HEK293 (cell line): ENCODE results near the gene OR4F6.
A peak's percentile ranks its signal among the peaks of the same experiment; 100 is the strongest.

Experiments used
- CTCF ChIA-PET: fragments of 350-600 bp; formaldehyde crosslinking; extraction: SDS; loops from one replicate; lab custom pipeline; 2021; ENCODE audit warnings: antibody characterized with exemption; lab: Yijun Ruan, JAX
- POLR2A ChIA-PET: fragments of 300-600 bp; formaldehyde crosslinking; extraction: SDS; loops from one replicate; lab custom pipeline; 2020; ENCODE audit warnings: antibody characterized with exemption, inconsistent platforms; lab: Yijun Ruan, JAX
- H3K27ac ChIP-seq: fragments of 200-500 bp; sonication (Bioruptor generic); 2 replicates; pipeline ENCODE4 v1.5.1; 2014; ENCODE audit warnings: low read depth, low read length, control low read depth, inconsistent platforms; ENCODE audit errors: extremely low read depth
- H3K36me3 ChIP-seq, 2 experiments: fragments of 200-500 bp in 1 of 2; sonication (Bioruptor generic) in 1 of 2; 1 replicate in 1 of 2; 2 replicates in 1 of 2; pipeline ENCODE4 v1.5.1; 2014 to 2017; ENCODE audit warnings: inconsistent platforms in 2 of 2, low read length in 2 of 2; ENCODE audit not compliant: control insufficient read depth in 2 of 2, insufficient read depth in 1 of 2
- H3K4me1 ChIP-seq: fragments of 200-500 bp; sonication (Bioruptor generic); 2 replicates; pipeline ENCODE4 v1.5.1; 2014; ENCODE audit warnings: mild to moderate bottlenecking, low read length, inconsistent platforms; ENCODE audit not compliant: control insufficient read depth, insufficient read depth
- H3K4me3 ChIP-seq: 2 replicates; pipeline ENCODE4 v1.5.1; 2011; ENCODE audit warnings: low read depth, mild to moderate bottlenecking, control low read depth, low read length, moderate library complexity
- H3K9me3 ChIP-seq: fragments of 200-500 bp; sonication (Bioruptor generic); 2 replicates; pipeline ENCODE4 v1.5.1; 2014; ENCODE audit warnings: low read depth, low read length, inconsistent platforms; ENCODE audit not compliant: control insufficient read depth, insufficient read depth
- GLIS1 ChIP-seq: fragments of 450-650 bp; formaldehyde crosslinking; IDR thresholded peaks from 2 replicates; pipeline ENCODE4 v1.5.1; 2016; ENCODE audit warnings: missing biosample characterization, missing genetic modification characterization
- KLF17 ChIP-seq: fragments of 450-650 bp; formaldehyde crosslinking; IDR thresholded peaks from 2 replicates; pipeline ENCODE4 v1.5.1; 2016; ENCODE audit warnings: missing biosample characterization, missing genetic modification characterization
- MEIS1 ChIP-seq: sonication (generic); formaldehyde crosslinking; IDR thresholded peaks from 2 replicates; pipeline ENCODE4 v1.8.1; 2022; ENCODE audit warnings: missing genetic modification reagents, mild to moderate bottlenecking, borderline replicate concordance
- SALL2 ChIP-seq: fragments of 450-650 bp; formaldehyde crosslinking; IDR thresholded peaks from 2 replicates; pipeline ENCODE4 v1.5.0; 2017; ENCODE audit warnings: missing biosample characterization, mild to moderate bottlenecking, missing genetic modification characterization, borderline replicate concordance
- SETDB1 ChIP-seq: IDR thresholded peaks from one replicate; pipeline ENCODE4 v1.6.1; 2017; ENCODE audit warnings: mild to moderate bottlenecking, low read length, moderate library complexity, mixed read lengths; ENCODE audit not compliant: insufficient read length
- ZEB2 ChIP-seq: fragments of 450-650 bp; formaldehyde crosslinking; IDR thresholded peaks from 2 replicates; pipeline ENCODE4 v1.5.1; 2016; ENCODE audit warnings: missing biosample characterization, missing genetic modification characterization
- ZNF10 ChIP-seq: fragments of 450-650 bp; formaldehyde crosslinking; IDR thresholded peaks from 2 replicates; pipeline ENCODE4 v1.5.1; 2017; ENCODE audit warnings: missing biosample characterization, missing genetic modification characterization
- ZNF112 ChIP-seq: fragments of 450-650 bp; formaldehyde crosslinking; IDR thresholded peaks from 2 replicates; pipeline ENCODE4 v1.5.0; 2017; ENCODE audit warnings: missing biosample characterization, missing genetic modification characterization
- ZNF138 ChIP-seq: fragments of 450-650 bp; formaldehyde crosslinking; IDR thresholded peaks from 2 replicates; pipeline ENCODE4 v1.5.1; 2016; ENCODE audit warnings: missing biosample characterization, missing genetic modification characterization, borderline replicate concordance
- ZNF175 ChIP-seq: fragments of 450-650 bp; formaldehyde crosslinking; IDR thresholded peaks from 2 replicates; pipeline ENCODE4 v1.5.1; 2016; ENCODE audit warnings: missing biosample characterization, missing genetic modification characterization
- ZNF274 ChIP-seq, 2 experiments: fragments of 200-500 bp in 1 of 2; fragments of 450-650 bp in 1 of 2; sonication (Bioruptor generic) in 1 of 2; formaldehyde crosslinking in 1 of 2; IDR thresholded peaks; 2 replicates each; pipeline versions ENCODE4 v1.5.1 to v1.6.1; 2014 to 2016; ENCODE audit warnings: borderline replicate concordance in 1 of 2, inconsistent platforms in 1 of 2, low read length in 1 of 2, missing biosample characterization in 1 of 2, missing genetic modification characterization in 1 of 2
- ZNF302 ChIP-seq: fragments of 450-650 bp; formaldehyde crosslinking; IDR thresholded peaks from 2 replicates; pipeline ENCODE4 v1.5.1; 2016; ENCODE audit warnings: missing biosample characterization, missing genetic modification characterization, low read depth
- ZNF354C ChIP-seq: fragments of 450-650 bp; formaldehyde crosslinking; IDR thresholded peaks from 2 replicates; pipeline ENCODE4 v1.5.1; 2016; ENCODE audit warnings: missing biosample characterization, missing genetic modification characterization, low read depth, borderline replicate concordance
- ZNF394 ChIP-seq: fragments of 450-650 bp; formaldehyde crosslinking; IDR thresholded peaks from 2 replicates; pipeline ENCODE4 v1.5.1; 2016; ENCODE audit warnings: missing biosample characterization, missing genetic modification characterization, mild to moderate bottlenecking, moderate library complexity, borderline replicate concordance
- ZNF514 ChIP-seq: fragments of 450-650 bp; formaldehyde crosslinking; IDR thresholded peaks from 2 replicates; pipeline ENCODE4 v1.5.1; 2016; ENCODE audit warnings: missing biosample characterization, missing genetic modification characterization
- ZNF585B ChIP-seq: fragments of 450-650 bp; formaldehyde crosslinking; IDR thresholded peaks from 2 replicates; pipeline ENCODE4 v1.5.1; 2016; ENCODE audit warnings: missing biosample characterization, missing genetic modification characterization
- ZNF654 ChIP-seq: fragments of 450-650 bp; formaldehyde crosslinking; IDR thresholded peaks from 2 replicates; pipeline ENCODE4 v1.5.1; 2016; ENCODE audit warnings: low read depth, missing biosample characterization, missing genetic modification characterization
- TF ChIP-seq, protein P1 (sequence below): sonication (generic); formaldehyde crosslinking; IDR thresholded peaks from 2 replicates; pipeline ENCODE4 v1.8.1; 2022; ENCODE audit warnings: mild to moderate bottlenecking, moderate library complexity, missing genetic modification reagents
- TF ChIP-seq, protein P2 (sequence below): fragments of 450-650 bp; formaldehyde crosslinking; IDR thresholded peaks from 2 replicates; pipeline ENCODE4 v1.5.1; 2016; ENCODE audit warnings: missing biosample characterization, missing genetic modification characterization
- TF ChIP-seq, protein P3 (sequence below): fragments of 450-650 bp; formaldehyde crosslinking; IDR thresholded peaks from 2 replicates; pipeline ENCODE4 v1.5.1; 2016; ENCODE audit warnings: missing biosample characterization, missing genetic modification characterization

OR4F6 gene

GRCh38 chr15:101810456-101810855 is 7.1 kb downstream of the OR4F6 start:
- Histone ChIP-seq H3K4me3 (no peak overlapping the region), H3K27ac (no peak overlapping the region), H3K36me3 (no peaks in the 10 kb centered on the region), H3K9me3 (no peaks in the 10 kb centered on the region; the same call in 1 of the 2 replicates), H3K4me1 (no peaks in the 10 kb centered on the region)
- TF ChIP-seq ZNF585B (tag by site-specific recombination): no peak
- no peak for TF ChIP-seq ZNF175 (tag by site-specific recombination)
- TF ChIP-seq ZNF274 (IDR thresholded peaks at IDR 0.05; ENCODE audit: low read length): no peak
- no peak for TF ChIP-seq ZNF274 (tag by site-specific recombination; IDR thresholded peaks at IDR 0.05; ENCODE audit: borderline replicate concordance)
- no peak for TF ChIP-seq ZNF302
- TF ChIP-seq ZNF112 (tag by site-specific recombination): no peak
- TF ChIP-seq, protein P1, sequence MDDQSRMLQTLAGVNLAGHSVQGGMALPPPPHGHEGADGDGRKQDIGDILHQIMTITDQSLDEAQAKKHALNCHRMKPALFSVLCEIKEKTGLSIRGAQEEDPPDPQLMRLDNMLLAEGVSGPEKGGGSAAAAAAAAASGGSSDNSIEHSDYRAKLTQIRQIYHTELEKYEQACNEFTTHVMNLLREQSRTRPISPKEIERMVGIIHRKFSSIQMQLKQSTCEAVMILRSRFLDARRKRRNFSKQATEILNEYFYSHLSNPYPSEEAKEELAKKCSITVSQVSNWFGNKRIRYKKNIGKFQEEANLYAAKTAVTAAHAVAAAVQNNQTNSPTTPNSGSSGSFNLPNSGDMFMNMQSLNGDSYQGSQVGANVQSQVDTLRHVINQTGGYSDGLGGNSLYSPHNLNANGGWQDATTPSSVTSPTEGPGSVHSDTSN (CRISPR knock-in tag): no peak
- CTCF ChIA-PET: interaction anchor here (0.9 kb wide), 1 partner anchor 13 kb away, joined by 5 read pairs; no protein-coding TSS in a partner anchor
- POLR2A ChIA-PET: no interaction called here

GRCh38 chr15:101810876-101811275 is 7.6 kb downstream of the OR4F6 start:
- Histone ChIP-seq H3K9me3 (no peaks in the 10 kb centered on the region; the same call in 1 of the 2 replicates), H3K4me3 (no peak overlapping the region), H3K27ac (no peak overlapping the region), H3K4me1 (no peaks in the 10 kb centered on the region), H3K36me3 (no peaks in the 10 kb centered on the region)
- ChIA-PET CTCF (interaction anchor here (0.6 to 0.9 kb wide), 2 partner anchors 14 to 105 kb away, joined by 3 to 5 read pairs; no protein-coding TSS in a partner anchor), POLR2A (no interaction called here)
- TF ChIP-seq ZNF394 (tag by site-specific recombination): no peak
- TF ChIP-seq ZNF354C: no peak
- TF ChIP-seq, protein P2, sequence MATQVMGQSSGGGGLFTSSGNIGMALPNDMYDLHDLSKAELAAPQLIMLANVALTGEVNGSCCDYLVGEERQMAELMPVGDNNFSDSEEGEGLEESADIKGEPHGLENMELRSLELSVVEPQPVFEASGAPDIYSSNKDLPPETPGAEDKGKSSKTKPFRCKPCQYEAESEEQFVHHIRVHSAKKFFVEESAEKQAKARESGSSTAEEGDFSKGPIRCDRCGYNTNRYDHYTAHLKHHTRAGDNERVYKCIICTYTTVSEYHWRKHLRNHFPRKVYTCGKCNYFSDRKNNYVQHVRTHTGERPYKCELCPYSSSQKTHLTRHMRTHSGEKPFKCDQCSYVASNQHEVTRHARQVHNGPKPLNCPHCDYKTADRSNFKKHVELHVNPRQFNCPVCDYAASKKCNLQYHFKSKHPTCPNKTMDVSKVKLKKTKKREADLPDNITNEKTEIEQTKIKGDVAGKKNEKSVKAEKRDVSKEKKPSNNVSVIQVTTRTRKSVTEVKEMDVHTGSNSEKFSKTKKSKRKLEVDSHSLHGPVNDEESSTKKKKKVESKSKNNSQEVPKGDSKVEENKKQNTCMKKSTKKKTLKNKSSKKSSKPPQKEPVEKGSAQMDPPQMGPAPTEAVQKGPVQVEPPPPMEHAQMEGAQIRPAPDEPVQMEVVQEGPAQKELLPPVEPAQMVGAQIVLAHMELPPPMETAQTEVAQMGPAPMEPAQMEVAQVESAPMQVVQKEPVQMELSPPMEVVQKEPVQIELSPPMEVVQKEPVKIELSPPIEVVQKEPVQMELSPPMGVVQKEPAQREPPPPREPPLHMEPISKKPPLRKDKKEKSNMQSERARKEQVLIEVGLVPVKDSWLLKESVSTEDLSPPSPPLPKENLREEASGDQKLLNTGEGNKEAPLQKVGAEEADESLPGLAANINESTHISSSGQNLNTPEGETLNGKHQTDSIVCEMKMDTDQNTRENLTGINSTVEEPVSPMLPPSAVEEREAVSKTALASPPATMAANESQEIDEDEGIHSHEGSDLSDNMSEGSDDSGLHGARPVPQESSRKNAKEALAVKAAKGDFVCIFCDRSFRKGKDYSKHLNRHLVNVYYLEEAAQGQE (tag by site-specific recombination): peak; percentile 92

DNA sequence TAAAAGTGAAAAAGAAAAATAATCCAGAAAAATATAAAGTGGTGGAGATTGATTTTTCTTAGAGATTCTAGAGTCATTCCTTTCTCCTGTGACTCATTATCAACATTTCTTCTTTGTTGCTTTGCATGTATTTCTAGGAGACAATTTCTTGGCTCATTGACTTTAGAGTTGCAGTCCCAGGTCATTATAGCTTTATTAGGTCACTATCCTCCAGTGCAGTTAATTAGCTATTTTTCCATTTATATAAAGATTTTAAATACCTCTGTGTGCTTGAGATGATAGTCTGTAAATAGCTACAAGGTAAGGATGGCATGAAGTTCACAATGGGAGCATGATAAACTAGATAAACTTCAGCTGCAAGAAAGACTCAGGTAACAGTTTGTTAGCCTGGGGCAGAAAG is 8.6 kb downstream of the OR4F6 start, which contains the start of gene OR4F15:
Gene OR4F15, plus strand, starts transcription at position 301 of the 400 bp plus-strand sequence. CDS start 5,985 bp downstream, outside the sequence.
- Histone ChIP-seq H3K4me3 (no peak within 1 kb of the TSS), H3K27ac (no peak within 1 kb of the TSS)
- CTCF ChIA-PET: interaction anchor here (0.7 kb wide), 1 partner anchor 10 kb away, joined by 3 read pairs; no protein-coding TSS in a partner anchor
- TF ChIP-seq ZEB2: no peak
- TF ChIP-seq, all 188 proteins: peak for 0
- H3K9me3 ChIP-seq: no peaks in the 10 kb centered on the region
- H3K36me3 ChIP-seq: no peaks in the 10 kb centered on the region
- POLR2A ChIA-PET: no interaction called here
- no peaks in the 10 kb centered on the region for H3K4me1 ChIP-seq

- POLR2A ChIA-PET: no interaction called here
- no peak overlapping the region for H3K4me3 ChIP-seq
- no peak overlapping the region for H3K27ac ChIP-seq
- no peaks in the 10 kb centered on the region for H3K4me1 ChIP-seq
- CTCF ChIA-PET: interaction anchor here (0.6 kb wide), 1 partner anchor 8 kb away, joined by 3 read pairs; no protein-coding TSS in a partner anchor
- no peaks in the 10 kb centered on the region for H3K9me3 ChIP-seq
- no peaks in the 10 kb centered on the region for H3K36me3 ChIP-seq
- no peak for TF ChIP-seq SETDB1
- TF ChIP-seq MEIS1 (CRISPR knock-in tag): no peak
- no peak for TF ChIP-seq SALL2 (tag by site-specific recombination)
- no peak for TF ChIP-seq KLF17 (tag by site-specific recombination)
- TF ChIP-seq ZNF514: no peak
- TF ChIP-seq ZNF654 (tag by site-specific recombination): no peak
- TF ChIP-seq GLIS1 (tag by site-specific recombination): no peak
- TF ChIP-seq, protein P3, sequence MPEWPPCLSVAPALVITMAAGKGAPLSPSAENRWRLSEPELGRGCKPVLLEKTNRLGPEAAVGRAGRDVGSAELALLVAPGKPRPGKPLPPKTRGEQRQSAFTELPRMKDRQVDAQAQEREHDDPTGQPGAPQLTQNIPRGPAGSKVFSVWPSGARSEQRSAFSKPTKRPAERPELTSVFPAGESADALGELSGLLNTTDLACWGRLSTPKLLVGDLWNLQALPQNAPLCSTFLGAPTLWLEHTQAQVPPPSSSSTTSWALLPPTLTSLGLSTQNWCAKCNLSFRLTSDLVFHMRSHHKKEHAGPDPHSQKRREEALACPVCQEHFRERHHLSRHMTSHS: no peak
- TF ChIP-seq ZNF138 (tag by site-specific recombination): no peak
- no peak for TF ChIP-seq ZNF10 (tag by site-specific recombination)
Observed at GRCh38 chr15:101813803-101814534, 10.7 kb downstream of the OR4F6 start.
